ENCODE data around the gene NCMAP.
"Not testable (repeated sequence)": the region's sequence is repeated elsewhere in the genome, so short reads cannot be mapped to it uniquely, and the experiment has no call there.

Gene NCMAP

DNA sequence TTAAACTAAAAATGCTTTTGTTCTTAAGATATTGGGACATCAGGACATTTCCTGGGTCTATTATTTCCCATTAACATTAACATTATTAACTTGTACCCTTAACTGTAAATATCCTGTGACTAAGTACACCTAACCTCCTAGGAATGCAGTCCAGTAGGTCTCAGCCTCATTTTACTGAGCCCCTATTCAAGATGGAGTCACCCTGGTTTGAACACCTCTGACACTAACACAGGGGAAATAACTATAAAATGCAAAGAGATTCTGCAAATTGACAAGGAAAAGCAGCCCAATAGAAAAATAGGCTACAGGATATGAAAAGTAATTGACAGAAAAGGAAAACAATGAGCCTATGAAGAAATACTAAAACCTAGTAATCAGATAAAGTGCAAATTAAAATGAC lies 11.6 kb upstream of the NCMAP start:
- no peak for DNase-seq

- DNase-seq = no peak
These were observed 10.2 kb upstream of the NCMAP start for GRCh38 chr1:24545662-24546061.

- no peak for DNase-seq
These were observed 8.7 kb upstream of the NCMAP start for GRCh38 chr1:24547195-24547594.

DNA sequence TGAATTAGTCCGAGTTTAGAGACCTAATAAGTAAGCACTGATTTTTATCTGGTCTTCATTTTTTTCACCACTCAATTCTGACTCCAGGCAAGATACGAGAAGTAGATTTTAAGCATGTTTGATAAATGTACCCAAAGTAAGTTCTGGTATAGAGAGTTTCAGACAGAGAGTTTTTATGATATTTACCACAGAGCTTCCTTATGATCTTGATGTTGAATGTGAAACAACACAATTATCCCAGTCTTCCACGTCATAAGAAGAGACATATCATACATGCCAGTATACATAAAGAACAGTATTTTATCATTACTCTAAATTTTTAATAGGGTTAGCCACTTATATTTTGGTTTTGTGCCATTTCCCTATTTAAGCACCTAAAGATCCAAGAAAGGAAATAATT lies 7.8 kb upstream of the NCMAP start:
- DNase-seq = no peak

DNA sequence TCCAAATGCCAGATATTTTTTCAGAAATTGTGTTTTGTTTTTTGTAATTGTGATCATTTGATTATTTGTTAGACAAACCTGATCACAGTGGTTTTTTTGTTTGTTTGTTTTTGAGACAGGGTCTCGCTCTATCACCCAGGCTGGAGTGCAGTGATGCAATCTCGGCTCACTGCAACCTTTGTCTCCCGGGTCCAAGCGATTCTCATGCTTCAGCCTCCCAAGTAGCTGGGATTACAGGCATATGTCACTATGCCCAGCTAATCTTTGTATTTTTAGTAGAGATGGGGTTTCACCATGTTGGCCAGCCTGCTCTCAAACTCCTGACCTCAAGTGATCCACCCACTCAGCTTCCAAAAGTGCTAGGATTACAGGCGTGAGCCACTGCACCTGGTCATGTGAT lies 6.7 kb upstream of the NCMAP start:
- DNase-seq = not testable (repeated sequence)

- no peak for DNase-seq
These were observed 4.5 kb upstream of the NCMAP start for GRCh38 chr1:24551290-24551959.

DNA sequence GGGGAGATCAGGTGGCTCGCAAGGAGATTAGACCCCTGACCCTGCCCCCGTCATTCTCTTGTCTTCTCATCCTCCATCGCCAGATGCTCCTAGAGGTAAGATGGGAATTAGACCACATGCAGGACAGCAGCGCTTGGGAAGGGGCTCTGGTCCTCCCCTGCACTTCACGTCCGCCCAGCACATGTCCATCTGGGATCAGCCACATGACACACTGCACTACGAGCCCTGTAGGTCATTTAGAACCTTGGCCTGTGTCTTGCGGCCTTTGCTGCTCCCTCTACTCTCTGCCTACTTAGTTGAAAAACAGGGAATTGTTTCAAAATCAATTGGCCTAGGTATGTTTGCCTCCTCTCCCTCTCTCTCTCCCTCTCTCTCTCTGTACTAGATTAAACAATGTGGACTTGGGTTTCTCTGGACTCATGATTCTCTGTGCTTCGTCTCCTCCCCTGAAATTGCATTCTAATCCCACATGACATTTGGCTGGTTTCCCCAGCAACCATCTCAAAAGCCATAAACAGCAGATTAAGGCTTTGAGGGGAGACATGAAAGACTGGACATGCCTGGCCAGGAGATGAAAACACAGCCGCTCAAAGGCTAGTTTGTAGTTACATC lies 3.8 kb upstream of the NCMAP start:
- no peak for DNase-seq

DNA sequence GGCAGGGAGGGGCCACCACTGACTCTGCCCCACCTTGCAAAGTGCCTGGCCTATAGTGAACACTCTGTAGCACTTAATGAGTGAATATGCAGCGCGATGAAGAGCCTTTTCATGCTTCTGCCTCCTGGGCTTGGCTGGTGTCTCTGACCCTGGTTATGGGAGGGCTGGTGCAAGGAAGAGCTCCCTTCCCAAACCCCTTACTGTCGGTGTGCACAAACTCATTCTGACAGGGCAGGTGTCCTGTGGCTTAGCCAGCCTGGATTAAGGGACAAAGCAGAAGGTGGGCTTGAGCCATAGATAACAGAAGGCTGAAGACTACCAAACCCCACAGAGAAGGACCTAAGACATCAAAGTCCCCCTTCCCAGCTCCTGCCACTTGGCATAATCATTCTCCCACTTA lies 2.0 kb upstream of the NCMAP start:
- DNase-seq = no peak

DNA sequence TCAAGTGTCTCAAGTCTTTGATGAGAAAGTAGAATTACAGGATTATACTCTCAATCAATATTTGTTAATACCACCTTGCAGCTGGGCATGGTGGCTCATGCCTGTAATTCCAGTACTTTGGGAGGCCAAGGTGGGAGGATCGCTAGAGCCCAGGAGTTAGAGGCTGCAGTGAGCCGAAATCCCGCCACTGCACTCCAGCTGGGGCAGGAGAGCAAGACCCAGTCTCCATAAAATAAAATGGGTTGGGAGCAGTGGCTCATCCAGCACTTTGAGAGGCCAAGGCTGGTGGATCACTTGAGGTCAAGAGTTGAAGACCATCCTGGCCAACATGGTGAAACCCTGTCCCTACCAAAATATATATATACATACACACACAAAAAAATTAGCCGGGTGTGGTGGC lies 1.2 kb upstream of the NCMAP start:
- DNase-seq = no peak

- no peak for DNase-seq
These were observed 518 bp downstream of the NCMAP start for GRCh38 chr1:24556414-24556795.

GRCh38 chr1:24557220-24557619 lies 1.3 kb downstream of the NCMAP start:
- no peak for DNase-seq

GRCh38 chr1:24557711-24558131 lies 1.8 kb downstream of the NCMAP start:
- DNase-seq = no peak

- DNase-seq = no peak
These were observed 2.6 kb downstream of the NCMAP start for GRCh38 chr1:24558455-24558854.

GRCh38 chr1:24558902-24559791 lies 3.3 kb downstream of the NCMAP start:
- no peak for DNase-seq

GRCh38 chr1:24560361-24560760 lies 4.5 kb downstream of the NCMAP start:
- no peak for DNase-seq

DNA sequence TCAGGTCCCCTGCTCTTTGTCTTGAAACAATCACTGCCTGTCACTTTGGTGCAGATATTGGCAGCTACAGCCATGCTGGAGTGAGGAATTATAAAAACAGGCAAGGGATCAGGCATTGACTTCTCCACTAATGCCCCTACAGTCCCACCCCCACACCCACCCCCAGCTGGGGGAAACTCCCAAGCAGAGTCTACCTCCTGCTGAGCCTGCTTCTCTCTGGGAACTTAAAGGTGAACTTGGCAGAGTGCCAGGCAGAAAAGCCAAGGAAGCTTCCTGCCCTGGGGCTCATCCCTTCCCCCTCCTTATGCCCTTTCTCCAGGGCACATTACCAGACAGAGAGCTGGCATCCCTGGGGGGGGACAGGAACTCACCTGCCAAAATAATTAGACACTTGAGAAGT lies 6.7 kb downstream of the NCMAP start:
- no peak for DNase-seq

DNA sequence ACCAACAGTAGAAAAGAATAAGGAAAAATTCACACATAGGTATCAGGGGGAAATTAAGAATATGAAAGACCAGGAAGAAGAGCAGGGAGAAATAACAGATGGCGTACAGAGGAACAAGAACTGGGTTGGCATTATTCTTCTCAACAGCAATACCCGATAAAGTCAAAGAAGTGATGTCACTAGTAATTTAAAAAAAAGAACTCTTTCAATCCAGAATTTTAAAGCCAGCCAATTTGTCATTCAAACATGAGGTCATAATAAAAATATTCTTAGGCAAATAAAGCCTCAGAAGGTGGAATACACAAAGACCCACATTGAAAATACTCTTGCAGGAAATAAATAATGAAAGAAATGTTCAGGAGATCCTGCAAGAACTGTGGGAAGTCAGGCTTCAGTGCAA lies 8.8 kb downstream of the NCMAP start:
- DNase-seq = no peak

DNA sequence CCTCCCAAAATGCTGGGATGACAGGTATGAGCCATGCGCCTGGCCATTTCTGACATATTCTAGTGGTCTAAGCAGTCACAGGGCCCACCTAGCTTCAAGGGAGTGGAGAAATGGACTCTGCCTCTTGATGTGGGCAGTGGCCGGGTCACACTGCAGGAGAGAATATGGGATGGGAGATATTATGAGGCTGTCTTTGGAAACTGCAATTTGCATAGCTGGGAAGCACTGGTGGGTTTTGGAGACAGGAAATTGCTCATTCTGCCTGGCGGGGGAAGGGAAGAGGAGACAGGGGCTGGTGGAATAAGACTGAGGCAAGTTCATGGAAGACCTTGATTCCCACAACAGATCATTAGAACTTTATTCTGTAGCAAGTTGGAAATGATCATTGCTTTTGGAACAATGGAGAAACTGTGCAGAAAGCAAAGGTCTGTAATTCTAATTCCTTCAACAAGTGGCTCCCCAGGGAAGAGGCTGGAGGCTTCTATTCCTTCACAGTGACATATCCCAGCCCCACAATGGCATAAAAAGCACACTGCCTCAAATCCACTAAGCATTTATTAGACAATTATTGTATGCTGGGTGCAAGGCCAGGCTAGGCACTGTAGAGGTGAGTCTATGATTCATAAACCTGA lies 10.5 kb downstream of the NCMAP start:
- DNase-seq = no peak

DNA sequence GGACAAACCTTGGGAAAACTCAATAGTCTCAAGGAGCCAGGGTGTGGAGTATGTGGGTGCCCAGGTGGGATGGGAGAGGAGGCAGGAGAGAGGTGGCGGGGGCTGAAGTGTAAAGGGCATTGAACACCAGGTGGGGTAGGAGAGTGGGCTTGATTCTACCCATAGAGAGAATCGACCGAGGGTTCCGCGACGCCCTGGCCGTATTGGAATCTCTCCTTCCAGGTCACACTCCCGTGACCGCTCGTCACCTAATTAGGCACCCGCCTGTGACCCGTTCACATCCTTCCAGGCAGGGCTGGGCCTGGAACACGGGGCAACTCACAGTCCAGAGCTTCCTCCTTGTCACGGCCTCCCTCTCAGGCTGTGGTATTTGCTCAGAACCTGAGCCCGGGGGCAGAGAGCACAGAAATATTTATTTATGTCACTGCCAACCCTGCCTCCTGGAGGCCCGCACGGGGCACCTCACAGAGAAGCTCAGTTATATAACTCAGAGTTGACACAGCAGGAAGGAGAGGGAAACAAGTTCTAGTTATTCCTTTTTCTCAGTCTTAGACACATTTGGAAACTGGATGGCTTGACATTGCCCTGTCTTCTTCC lies 12.0 kb downstream of the NCMAP start:
- no peak for DNase-seq

- DNase-seq = no peak
These were observed 12.6 kb downstream of the NCMAP start for GRCh38 chr1:24568475-24568874.

- DNase-seq = no peak
These were observed 14.6 kb downstream of the NCMAP start for GRCh38 chr1:24570265-24571125.

DNA sequence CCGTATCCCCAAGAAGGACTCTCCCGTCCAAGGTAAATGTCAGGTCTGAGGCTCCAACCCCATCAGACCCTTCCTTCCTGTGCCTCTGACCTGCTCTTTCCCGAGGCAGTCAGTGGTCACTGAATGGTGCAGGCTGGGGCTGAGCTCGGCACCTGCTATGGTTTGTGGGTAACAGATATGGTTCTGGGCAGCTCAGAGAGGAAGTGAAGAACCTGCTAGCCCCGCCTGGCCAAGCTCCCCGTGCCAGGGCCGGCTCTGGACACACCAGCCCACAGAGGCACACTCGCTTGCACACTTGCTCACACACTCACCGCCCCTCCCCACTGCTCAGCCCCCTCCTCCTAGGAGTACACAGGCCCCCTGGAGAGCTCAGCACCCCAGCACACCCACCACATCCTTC lies 16.4 kb downstream of the NCMAP start:
- no peak for DNase-seq
